Activated CD4-positive, alpha-beta T cell treated with anti-CD3 and anti-CD28 coated beads, Interleukin-2, Interleukin-4, amounts not matched to agents 100 ng/mL and 50 ng/mL, durations not matched to agents 16 hours and 8 hours (primary cell): ENCODE data around the gene PCDHB1.

ENCODE experiments used
- DNase-seq: peaks from one replicate; pipeline ENCODE4 v3.0.0-alpha.2; 2020; ENCODE audit warnings: low spot score

PCDHB1 gene

DNA sequence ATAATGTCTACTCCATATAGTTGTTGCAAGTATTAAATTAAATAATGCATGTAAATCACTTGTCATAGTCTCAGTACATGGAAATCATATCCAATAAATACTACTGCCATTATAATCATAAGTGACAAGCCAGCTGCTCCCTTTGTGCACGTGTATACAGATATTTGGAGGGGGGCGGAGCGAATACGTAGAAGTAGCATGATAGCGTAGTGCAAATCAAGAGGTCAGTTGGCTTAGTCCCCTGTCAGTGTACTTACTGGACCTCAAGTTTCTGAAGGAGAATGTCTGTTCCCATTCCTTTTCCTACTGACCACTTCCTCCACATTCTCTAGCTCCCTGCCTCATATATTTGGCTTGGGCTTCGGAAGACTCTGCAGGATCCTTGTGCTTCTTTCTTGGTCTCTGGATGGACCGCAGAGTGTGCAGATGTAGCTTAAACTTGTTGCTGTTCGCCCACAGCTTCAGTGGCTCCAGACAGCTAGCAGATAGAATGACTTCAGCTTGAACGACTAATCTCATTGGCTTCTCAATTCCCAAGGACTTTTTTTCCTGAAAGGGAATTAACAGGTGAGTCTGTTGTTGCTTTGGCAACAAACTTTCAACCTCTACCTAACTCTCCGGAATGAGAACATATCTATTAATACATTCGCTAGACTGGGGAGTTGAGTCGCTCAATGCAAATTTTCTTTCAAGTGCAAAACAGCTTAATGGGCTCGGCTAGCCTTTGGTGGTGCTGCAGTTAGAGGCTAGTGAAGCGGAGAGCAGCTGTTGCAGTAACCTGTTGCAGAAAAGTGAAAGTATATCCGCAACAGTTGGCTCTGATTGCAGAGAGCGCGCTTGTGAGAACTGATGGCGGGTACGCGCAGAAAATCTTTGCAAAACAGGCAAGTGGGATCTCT lies at the start of gene PCDHB1:
Gene PCDHB1 (plus strand): TSS at position 753 of the 899 bp plus-strand sequence. CDS start 97 bp downstream, at position 850.
- no peak for DNase-seq

GRCh38 chr5:141001446-141001843 lies 49.7 kb upstream of the PCDHB1 start:
- DNase-seq = no peak

DNA sequence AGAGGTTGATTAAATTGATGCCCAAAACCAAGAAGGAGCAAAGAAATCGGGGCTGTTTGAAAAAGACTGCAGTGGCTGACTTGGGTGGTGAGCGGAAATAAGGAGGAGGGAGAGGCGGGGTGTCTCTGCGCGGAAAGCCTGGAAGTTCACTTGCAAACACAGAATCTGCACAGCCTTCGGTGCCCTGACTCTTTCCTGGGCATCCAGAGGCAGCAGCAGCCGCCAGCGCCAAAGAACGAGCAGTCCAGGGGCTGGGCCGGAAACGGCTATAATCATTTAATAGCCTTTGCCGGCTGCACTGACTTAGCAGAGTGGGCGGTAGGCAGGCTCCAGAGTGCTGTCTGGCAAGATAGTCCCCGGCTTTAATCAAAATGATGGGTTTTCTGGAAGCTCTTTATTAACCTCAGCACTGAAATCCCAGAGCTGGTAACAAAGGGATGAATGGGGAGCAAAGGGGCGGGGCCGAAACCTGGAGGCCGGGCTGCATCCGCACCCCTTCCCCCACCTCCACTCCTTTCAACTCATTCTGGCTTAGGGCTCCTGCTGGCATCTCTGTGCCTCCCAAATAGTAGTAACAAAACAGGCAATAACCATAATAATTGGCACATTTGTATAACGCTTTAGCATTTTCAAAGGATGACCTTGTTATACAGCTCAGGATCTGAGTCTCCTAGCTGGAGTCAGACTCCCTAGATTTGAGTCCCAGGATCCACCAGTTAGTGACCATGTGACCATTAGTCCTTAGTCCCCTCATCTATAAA lies 49.1 kb upstream of the PCDHB1 start:
- DNase-seq = no peak

DNA sequence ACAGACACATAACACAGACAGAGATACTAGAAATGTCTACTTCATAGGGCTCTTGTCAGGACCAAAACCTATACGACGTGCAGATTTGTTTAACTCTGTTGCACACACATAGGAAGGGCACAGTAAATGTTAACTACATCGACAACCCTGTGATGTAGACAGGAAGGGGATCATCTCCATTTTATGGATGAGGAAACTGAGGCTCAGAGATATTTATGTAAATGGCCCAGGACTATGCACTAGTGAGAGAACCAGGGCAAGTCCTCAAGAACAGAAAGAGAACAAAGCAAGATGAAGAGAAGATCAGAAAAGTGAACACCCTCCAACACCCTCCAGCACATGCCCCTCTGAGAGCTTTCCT lies 48.6 kb upstream of the PCDHB1 start:
- DNase-seq = no peak

GRCh38 chr5:141003031-141003430 lies 48.1 kb upstream of the PCDHB1 start:
- no peak for DNase-seq

DNA sequence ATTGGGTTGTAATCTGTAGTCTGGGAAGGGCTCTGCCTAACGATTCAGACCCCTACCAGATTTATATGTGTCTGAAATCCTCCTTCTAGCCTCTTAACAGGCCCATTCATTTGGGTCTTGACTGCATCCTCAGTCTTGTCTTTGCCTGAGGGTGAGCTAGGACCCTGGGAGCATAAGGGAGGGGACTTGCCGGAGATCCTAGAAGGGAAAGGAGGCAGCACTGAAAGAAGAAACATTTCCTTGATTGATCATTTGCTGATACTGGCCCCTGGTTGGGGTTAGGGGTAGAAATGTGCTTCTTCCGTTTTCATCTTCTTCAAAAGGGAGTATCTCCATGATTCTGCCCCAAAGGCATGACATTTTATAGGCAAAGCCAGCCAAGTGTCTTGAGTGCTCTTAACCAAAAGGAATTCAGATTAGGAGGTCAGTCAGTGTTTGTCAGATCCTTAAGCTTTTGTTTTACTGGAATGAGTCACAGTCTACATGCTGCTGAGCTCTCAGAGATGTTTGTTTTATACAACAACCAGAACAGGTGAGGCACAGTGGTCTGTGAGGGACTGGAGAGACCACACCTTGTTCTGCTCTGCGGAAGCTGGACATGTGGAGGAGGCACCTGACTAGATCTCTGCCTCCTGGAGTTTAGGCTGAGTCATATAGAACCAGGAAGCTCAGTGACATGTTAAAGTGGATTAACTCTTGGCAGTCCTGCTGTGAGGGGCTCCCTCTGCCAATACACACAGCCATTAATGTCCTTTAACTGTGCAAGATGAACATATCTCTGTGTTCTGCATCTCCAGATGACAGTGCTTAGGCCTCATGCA lies 47.2 kb upstream of the PCDHB1 start:
- DNase-seq = no peak

GRCh38 chr5:141007791-141008190 lies 43.4 kb upstream of the PCDHB1 start:
- DNase-seq = no peak

GRCh38 chr5:141010047-141010793 lies 41.0 kb upstream of the PCDHB1 start:
- no peak for DNase-seq

DNA sequence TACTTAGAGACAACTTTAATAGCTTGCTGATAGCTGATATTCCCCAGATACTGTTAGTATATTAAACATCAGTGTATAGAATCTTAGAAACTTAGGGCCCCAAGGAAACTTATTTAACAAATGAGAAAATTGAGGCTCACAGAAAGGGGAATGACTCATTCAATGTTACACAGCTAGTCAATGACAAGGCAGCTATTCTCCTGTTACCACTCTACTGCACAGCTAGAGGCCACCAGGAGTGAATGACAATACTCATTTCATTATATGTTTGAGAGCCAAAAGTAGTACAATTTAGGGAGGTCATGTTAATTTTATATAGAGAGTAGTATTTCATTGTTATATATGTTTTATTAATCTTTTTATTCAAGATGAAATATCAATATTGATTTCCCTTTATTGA lies 33.2 kb upstream of the PCDHB1 start:
- DNase-seq = no peak

DNA sequence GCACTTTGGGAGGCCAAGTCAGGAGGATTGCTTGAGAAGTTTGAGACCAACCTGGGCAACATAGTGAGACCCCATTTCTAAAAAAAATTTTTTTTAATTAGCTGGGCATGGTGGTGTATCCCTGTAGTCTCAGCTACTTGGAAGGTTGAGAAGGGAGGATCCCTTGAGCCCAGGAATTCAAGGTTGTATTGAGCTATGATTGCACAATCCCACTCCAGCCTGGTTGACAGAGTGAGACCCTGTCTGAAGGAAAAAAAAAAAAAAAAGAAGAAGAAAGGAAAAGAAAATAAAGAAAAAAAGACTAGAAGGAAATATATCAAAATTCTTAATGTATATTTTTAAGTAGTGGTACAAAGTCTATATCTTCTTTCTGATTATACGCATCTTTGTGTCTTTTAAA lies 28.8 kb upstream of the PCDHB1 start:
- no peak for DNase-seq

DNA sequence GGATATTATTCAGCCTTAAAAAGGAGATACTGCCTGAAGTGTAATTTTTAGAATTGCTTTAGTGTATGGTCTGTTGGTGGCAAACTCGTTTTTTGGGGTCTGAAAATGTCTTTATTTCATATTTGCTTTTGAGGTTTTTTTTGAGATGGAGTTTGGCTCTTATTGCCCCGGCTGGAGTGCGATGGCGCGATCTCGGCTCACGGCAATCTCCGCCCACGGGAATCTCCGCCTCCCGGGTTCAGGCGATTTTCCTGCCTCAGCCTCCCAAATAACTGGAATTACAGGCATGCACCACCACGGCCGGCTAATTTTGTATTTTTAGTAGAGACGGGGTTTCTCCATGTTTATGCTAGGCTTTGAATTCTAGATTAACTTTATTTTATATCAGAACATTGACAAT lies 20.2 kb upstream of the PCDHB1 start:
- no peak for DNase-seq

GRCh38 chr5:141032626-141033025 lies 18.5 kb upstream of the PCDHB1 start:
- no peak for DNase-seq

GRCh38 chr5:141039061-141039460 lies 12.1 kb upstream of the PCDHB1 start:
- no peak for DNase-seq

- no peak for DNase-seq
These were observed 11.7 kb upstream of the PCDHB1 start for GRCh38 chr5:141039517-141039916.

DNA sequence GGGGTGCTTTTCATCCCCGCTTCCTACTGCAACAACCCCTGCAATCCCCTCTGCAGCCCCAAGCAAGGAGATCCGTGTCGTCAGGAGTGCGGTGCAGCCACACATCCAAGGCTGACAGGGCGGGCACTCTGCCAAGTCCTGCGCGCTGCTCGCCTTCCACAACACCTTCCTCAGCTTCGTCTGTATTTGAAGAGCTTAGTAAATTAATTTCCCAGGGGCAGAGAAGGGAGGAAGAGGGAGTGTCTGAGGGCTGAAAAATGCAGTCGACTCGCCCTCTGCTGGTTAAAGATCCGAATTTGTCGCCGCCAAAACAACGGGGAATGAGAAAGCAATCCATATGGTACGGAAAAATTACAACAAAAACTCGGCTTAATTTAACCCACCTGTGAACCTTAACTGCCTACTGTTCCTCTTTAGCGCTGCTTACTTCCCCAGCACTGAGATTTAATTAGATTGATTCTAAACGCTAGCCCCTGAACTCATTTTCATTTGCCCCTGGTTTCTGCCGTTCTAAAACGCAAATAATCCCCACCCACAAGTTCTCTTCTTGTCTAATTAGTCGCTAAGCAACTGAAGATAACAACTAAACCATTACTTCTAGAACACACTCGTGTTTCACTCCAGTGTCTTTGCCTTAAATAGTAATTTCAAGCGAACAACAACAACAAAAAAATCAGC lies 10.9 kb upstream of the PCDHB1 start:
- no peak for DNase-seq

GRCh38 chr5:141040771-141041426 lies 10.3 kb upstream of the PCDHB1 start:
- peak; percentile 74 for DNase-seq

- no peak for DNase-seq
These were observed 9.8 kb upstream of the PCDHB1 start for GRCh38 chr5:141041427-141041785.

GRCh38 chr5:141042555-141042954 lies 8.6 kb upstream of the PCDHB1 start:
- DNase-seq = no peak

DNA sequence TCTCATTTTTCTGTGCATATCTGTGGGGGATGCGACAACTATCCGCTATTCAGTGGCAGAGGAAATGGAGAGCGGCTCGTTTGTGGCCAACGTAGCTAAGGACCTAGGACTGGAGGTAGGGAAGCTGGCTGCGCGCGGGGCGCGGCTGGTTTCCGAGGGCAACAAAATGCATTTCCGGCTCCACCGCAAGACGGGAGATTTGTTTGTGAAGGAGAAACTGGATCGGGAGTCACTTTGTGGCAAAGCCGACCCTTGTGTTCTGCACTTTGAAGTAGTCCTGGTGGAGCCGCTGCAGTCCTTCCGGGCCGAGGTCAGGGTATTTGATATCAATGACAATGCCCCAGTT lies 320 bp downstream of the PCDHB1 start:
- no peak for DNase-seq

GRCh38 chr5:141077826-141078225 lies 26.7 kb downstream of the PCDHB1 start:
- no peak for DNase-seq

- DNase-seq = no peak
These were observed 31.1 kb downstream of the PCDHB1 start for GRCh38 chr5:141082228-141082627.
